Skeletal muscle tissue (tissue), 4 donors: Measurements from ENCODE around the gene EMID1. TPM values are rescaled to one million over a fixed set of nuclear protein-coding genes. Genes with fewer than 3 reads are reported as not detected.

ENCODE experiments used
- H3K27ac ChIP-seq: one replicate; pipeline ENCODE4 v1.7.0; 2013; ENCODE audit warnings: mild to moderate bottlenecking, low read depth, low read length, inconsistent platforms
- H3K27me3 ChIP-seq, 3 donors: one replicate each; pipeline ENCODE4 v1.7.0; 2013; ENCODE audit warnings: low read length in 3 of 3; ENCODE audit not compliant: control insufficient read depth in 3 of 3, insufficient read depth in 3 of 3
- H3K36me3 ChIP-seq, 3 donors: one replicate each; pipeline ENCODE4 v1.7.0; 2013; ENCODE audit warnings: low read length in 3 of 3; ENCODE audit not compliant: control insufficient read depth in 3 of 3, insufficient read depth in 3 of 3
- H3K4me1 ChIP-seq, 3 donors: one replicate each; pipeline ENCODE4 v1.7.0; 2013; ENCODE audit warnings: low read length in 3 of 3, mild to moderate bottlenecking in 3 of 3; ENCODE audit not compliant: control insufficient read depth in 3 of 3, insufficient read depth in 3 of 3
- H3K4me3 ChIP-seq, 3 donors: one replicate each; pipeline ENCODE4 v1.7.0; 2013; ENCODE audit warnings: low read length in 3 of 3
- H3K9ac ChIP-seq, 3 donors: one replicate each; pipeline ENCODE4 v1.7.0; 2013; ENCODE audit warnings: low read length in 3 of 3, mild to moderate bottlenecking in 3 of 3, moderate library complexity in 2 of 3, low read depth in 1 of 3
- H3K9me3 ChIP-seq, 3 donors: one replicate each; pipeline ENCODE4 v1.7.0; 2013; ENCODE audit warnings: low read length in 3 of 3; ENCODE audit not compliant: control insufficient read depth in 3 of 3
- total RNA-seq: library from RNA; depleted of rRNA; stranded (reverse); fragments of >200 nt; gene quantifications from one replicate; pipeline ENCODE4 v1.2.3, GENCODE V29; 2014
- donor health status: Osteomylitis.

Gene EMID1
- total RNA-seq, 1 donor from 2014 or later: 6.3 TPM

DNA sequence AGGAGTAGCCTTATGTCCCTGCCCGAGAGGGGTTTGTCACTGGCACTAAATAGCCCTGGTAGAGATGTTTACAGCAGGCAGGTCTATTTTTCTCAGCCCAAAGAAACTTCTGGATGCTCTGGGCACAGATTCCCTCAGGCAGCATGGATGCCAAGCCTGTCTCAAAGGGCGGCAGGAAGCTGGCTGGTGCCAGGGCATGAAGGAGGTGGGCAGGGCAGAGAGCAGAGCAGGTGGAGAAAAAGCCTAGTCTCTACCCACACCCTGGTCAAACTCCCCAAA lies 96.6 kb downstream of the EMID1 start:
- peaks cover 31 to 34% (median 32%) of the 10 kb centered on the region in 3 donors for H3K36me3 ChIP-seq
- no peaks in the 10 kb centered on the region for H3K27me3 ChIP-seq
- no peaks in the 10 kb centered on the region for H3K9me3 ChIP-seq
- no peak overlapping the region for H3K4me3 ChIP-seq
- peak overlapping the region in 1 of 3 donors; percentile 16 for H3K9ac ChIP-seq
- H3K4me1 ChIP-seq: peaks cover 15 to 30% (median 24%) of the 10 kb centered on the region in 3 donors
- no peak overlapping the region for H3K27ac ChIP-seq

- Histone ChIP-seq H3K4me1 (peaks cover 21 to 35% (median 29%) of the 10 kb centered on the region in 3 donors), H3K9ac (peak overlapping the region in 2 of 3 donors; percentile 8 to 16), H3K9me3 (no peaks in the 10 kb centered on the region), H3K36me3 (peaks cover 26 to 29% (median 27%) of the 10 kb centered on the region in 3 donors), H3K4me3 (no peak overlapping the region), H3K27ac (no peak overlapping the region), H3K27me3 (no peaks in the 10 kb centered on the region)
Measured at GRCh38 chr22:29302681-29303465, 97.2 kb downstream of the EMID1 start.

DNA sequence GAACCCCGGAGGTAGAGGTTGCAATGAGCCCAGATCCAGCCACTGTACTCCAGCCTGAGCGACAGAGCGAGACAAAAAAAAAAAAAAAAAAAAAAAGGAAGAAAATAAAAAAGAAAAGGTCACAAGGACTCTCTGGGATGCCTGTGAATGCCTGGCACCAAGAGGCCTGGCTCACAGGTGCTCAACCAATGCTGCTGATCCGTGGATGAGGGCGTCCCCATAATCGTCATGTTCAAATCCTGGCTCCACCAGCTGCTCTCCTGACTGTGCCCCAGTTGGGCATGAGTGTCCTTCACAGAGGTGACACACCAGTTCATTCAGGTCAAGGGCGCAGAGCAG lies 100.1 kb downstream of the EMID1 start:
- Histone ChIP-seq H3K36me3 (peaks cover 3 to 6% (median 6%) of the 10 kb centered on the region in 3 donors), H3K9me3 (no peaks in the 10 kb centered on the region), H3K9ac (peak overlapping the region in 1 of 3 donors; percentile 80), H3K4me1 (peaks cover 48 to 62% (median 56%) of the 10 kb centered on the region in 3 donors), H3K4me3 (peak overlapping the region; percentile 22 to 62 (median 35)), H3K27ac (no peak overlapping the region), H3K27me3 (peaks cover 0 to 4% (median 0%) of the 10 kb centered on the region in 3 donors)

GRCh38 chr22:29306175-29306834 lies 100.6 kb downstream of the EMID1 start, which contains the start of gene GAS2L1:
GAS2L1 (plus strand) TSS chr22:29306650; CDS start chr22:29308106, 1,456 bp downstream.
- H3K36me3 ChIP-seq: peaks cover 0 to 2% (median 1%) of the 10 kb centered on the region in 3 donors
- peaks cover 0 to 7% (median 0%) of the 10 kb centered on the region in 3 donors for H3K27me3 ChIP-seq
- peak within 1 kb of the TSS; percentile 47 for H3K27ac ChIP-seq
- peak within 1 kb of the TSS; percentile 43 to 80 (median 66) for H3K9ac ChIP-seq
- H3K4me3 ChIP-seq: peak within 1 kb of the TSS; percentile 62 to 87 (median 81)
- H3K4me1 ChIP-seq: peaks cover 49 to 63% (median 57%) of the 10 kb centered on the region in 3 donors
- H3K9me3 ChIP-seq: no peaks in the 10 kb centered on the region

- H3K27me3 ChIP-seq: peaks cover 0 to 15% (median 0%) of the 10 kb centered on the region in 3 donors
- H3K9ac ChIP-seq: peak overlapping the region; percentile 43 to 80 (median 66)
- peak overlapping the region; percentile 47 for H3K27ac ChIP-seq
- H3K36me3 ChIP-seq: no peaks in the 10 kb centered on the region
- H3K4me3 ChIP-seq: peak overlapping the region; percentile 62 to 87 (median 81)
- H3K4me1 ChIP-seq: peaks cover 49 to 62% (median 57%) of the 10 kb centered on the region in 3 donors
- H3K9me3 ChIP-seq: no peaks in the 10 kb centered on the region
Measured at GRCh38 chr22:29306835-29307595, 101.3 kb downstream of the EMID1 start.

DNA sequence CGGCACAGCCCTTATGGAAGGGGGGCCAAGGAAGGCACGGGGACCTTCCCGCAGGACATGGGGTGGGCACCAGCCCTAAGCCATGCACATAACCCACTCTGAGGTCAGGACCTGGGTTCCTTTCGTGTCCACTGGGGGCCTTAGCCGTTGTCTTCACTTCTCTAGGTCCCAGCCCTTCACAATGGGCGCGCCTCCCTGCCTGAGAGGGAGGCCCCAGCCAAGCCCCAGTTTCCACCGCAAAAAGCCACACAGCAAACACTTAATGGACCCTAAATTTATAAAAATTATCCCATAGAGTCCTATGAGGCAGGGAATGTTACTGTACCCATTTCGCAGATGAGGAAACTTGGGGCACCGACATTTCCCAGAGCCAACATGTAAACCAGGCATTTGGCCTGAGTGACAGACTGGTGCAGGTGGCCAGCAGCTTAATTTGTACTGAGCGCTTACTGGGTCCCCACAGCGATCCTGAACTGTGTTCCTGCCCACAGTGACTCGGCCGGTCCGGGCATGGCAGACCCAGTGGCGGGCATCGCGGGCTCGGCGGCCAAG lies 102.0 kb downstream of the EMID1 start:
- Histone ChIP-seq H3K9me3 (no peaks in the 10 kb centered on the region), H3K4me3 (peak overlapping the region; percentile 62 to 87 (median 81)), H3K4me1 (peaks cover 49 to 60% (median 50%) of the 10 kb centered on the region in 3 donors), H3K27me3 (peaks cover 0 to 21% (median 0%) of the 10 kb centered on the region in 3 donors), H3K36me3 (no peaks in the 10 kb centered on the region), H3K27ac (peak overlapping the region; percentile 47), H3K9ac (peak overlapping the region; percentile 23 to 80 (median 66))

GRCh38 chr22:29308148-29308790 lies 102.6 kb downstream of the EMID1 start:
- no peak overlapping the region for H3K27ac ChIP-seq
- peak overlapping the region; percentile 23 to 80 (median 66) for H3K9ac ChIP-seq
- H3K9me3 ChIP-seq: no peaks in the 10 kb centered on the region
- peak overlapping the region; percentile 56 to 87 (median 81) for H3K4me3 ChIP-seq
- peaks cover 47 to 59% (median 48%) of the 10 kb centered on the region in 3 donors for H3K4me1 ChIP-seq
- H3K27me3 ChIP-seq: peaks cover 4 to 27% (median 5%) of the 10 kb centered on the region in 3 donors
- H3K36me3 ChIP-seq: no peaks in the 10 kb centered on the region

DNA sequence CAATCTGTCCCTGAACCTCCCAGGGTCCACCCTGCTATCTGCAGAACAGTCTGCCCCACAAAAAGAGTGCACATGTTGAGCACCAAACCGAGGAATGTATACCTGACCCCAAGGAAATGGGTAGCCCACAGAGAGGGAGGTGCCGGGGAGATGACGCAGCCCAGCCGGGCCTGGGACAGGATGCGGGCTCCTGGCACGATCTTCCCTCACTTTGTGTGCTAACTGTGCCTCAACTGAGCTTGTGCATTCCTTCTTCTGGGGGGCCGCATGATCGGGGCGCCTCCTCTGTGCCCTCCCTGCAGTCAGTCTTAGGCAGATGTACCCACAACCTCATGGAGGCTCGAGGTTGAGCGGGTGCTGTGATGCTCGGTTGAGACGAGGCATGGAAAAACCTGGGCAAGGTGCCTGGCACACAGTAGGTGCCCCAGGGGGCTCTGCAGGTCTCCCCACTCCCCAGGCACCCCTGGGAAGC lies 103.1 kb downstream of the EMID1 start:
- no peaks in the 10 kb centered on the region for H3K9me3 ChIP-seq
- H3K4me3 ChIP-seq: peak overlapping the region in 2 of 3 donors; percentile 30 to 54
- H3K27ac ChIP-seq: no peak overlapping the region
- peaks cover 8 to 32% (median 11%) of the 10 kb centered on the region in 3 donors for H3K27me3 ChIP-seq
- peak overlapping the region in 2 of 3 donors; percentile 20 to 80 for H3K9ac ChIP-seq
- no peaks in the 10 kb centered on the region for H3K36me3 ChIP-seq
- H3K4me1 ChIP-seq: peaks cover 50 to 62% (median 52%) of the 10 kb centered on the region in 3 donors
